GM23338 (cell line): ENCODE results near the gene GUCY1A2. TPM values are rescaled to one million over a fixed set of nuclear protein-coding genes. Genes with fewer than 3 reads are reported as not detected.

Experiments used
- ATAC-seq: fragments of 200-7000 bp; cut with Tn5 transposase; 3 replicates; pipeline ENCODE4 v1.9.1; 2020
- DNase-seq: peaks from one replicate; pipeline ENCODE4 v3.0.0-alpha.2; 2015; ENCODE audit warnings: low spot score
- H2AFZ ChIP-seq: fragments of 200-600 bp; sonication (generic); 2 replicates; pipeline ENCODE4 v1.8.0; 2016; ENCODE audit warnings: antibody characterized with exemption, mild to moderate bottlenecking, moderate library complexity
- H3F3A ChIP-seq: fragments of 200-600 bp; sonication (generic); replicated peaks from 2 replicates; pipeline ENCODE4 v1.8.0; 2017; ENCODE audit warnings: antibody characterized with exemption, mixed run types, low read depth
- H3K27ac ChIP-seq: fragments of 200-600 bp; sonication (generic); 2 replicates; pipeline ENCODE4 v1.6.1; 2016; ENCODE audit warnings: low read depth
- H3K27me3 ChIP-seq: fragments of 200-600 bp; sonication (generic); 2 replicates; pipeline ENCODE4 v1.8.0; 2016; ENCODE audit warnings: mild to moderate bottlenecking, mixed run types, moderate library complexity; ENCODE audit not compliant: insufficient read depth
- H3K36me3 ChIP-seq: fragments of 200-600 bp; sonication (generic); 2 replicates; pipeline ENCODE4 v1.8.0; 2016; ENCODE audit warnings: mild to moderate bottlenecking; ENCODE audit not compliant: insufficient read depth
- H3K4me1 ChIP-seq: fragments of 200-600 bp; sonication (generic); 2 replicates; pipeline ENCODE4 v1.8.0; 2016; ENCODE audit warnings: mild to moderate bottlenecking, moderate library complexity; ENCODE audit not compliant: insufficient read depth
- H3K4me2 ChIP-seq: fragments of 200-600 bp; sonication (generic); 2 replicates; pipeline ENCODE4 v1.7.1; 2017; ENCODE audit warnings: mixed run types
- H3K4me3 ChIP-seq: fragments of 200-600 bp; sonication (generic); 2 replicates; pipeline ENCODE4 v1.6.1; 2016; ENCODE audit warnings: mixed run types
- H3K79me2 ChIP-seq: fragments of 200-600 bp; sonication (generic); replicated peaks from 2 replicates; pipeline ENCODE4 v1.8.0; 2017; ENCODE audit warnings: mild to moderate bottlenecking; ENCODE audit not compliant: insufficient read depth
- H3K9me2 ChIP-seq: fragments of 200-600 bp; sonication (generic); 2 replicates; pipeline ENCODE4 v1.8.0; 2017; ENCODE audit not compliant: insufficient read depth
- H4K20me1 ChIP-seq: fragments of 200-600 bp; sonication (generic); replicated peaks from 2 replicates; pipeline ENCODE4 v1.8.0; 2017; ENCODE audit warnings: mild to moderate bottlenecking; ENCODE audit not compliant: insufficient read depth
- H3K27ac Mint-ChIP-seq: 2 replicates; pipeline ENCODE4 v1.8.0; 2020; ENCODE audit warnings: inconsistent platforms, mild to moderate bottlenecking, moderate library complexity, mixed read lengths
- H3K27me3 Mint-ChIP-seq: 3 replicates; pipeline ENCODE4 v1.8.0; 2022; ENCODE audit warnings: low read depth, mild to moderate bottlenecking, moderate library complexity, mixed read lengths, inconsistent platforms; ENCODE audit not compliant: insufficient read depth, poor library complexity
- H3K36me3 Mint-ChIP-seq: 3 replicates; pipeline ENCODE4 v1.8.0; 2021; ENCODE audit warnings: low read depth, mild to moderate bottlenecking, inconsistent platforms, moderate library complexity, mixed read lengths
- H3K4me1 Mint-ChIP-seq: 3 replicates; pipeline ENCODE4 v1.8.0; 2020; ENCODE audit warnings: mild to moderate bottlenecking, inconsistent platforms, mixed read lengths
- H3K4me3 Mint-ChIP-seq: 3 replicates; pipeline ENCODE4 v1.8.0; 2021; ENCODE audit warnings: moderate library complexity, mild to moderate bottlenecking, inconsistent platforms, mixed read lengths
- H3K9me3 Mint-ChIP-seq: 3 replicates; pipeline ENCODE4 v1.8.0; 2020; ENCODE audit warnings: moderate library complexity, mild to moderate bottlenecking, inconsistent platforms, mixed read lengths
- EZH2phosphoT487 ChIP-seq: fragments of 200-600 bp; sonication (generic); IDR thresholded peaks from one replicate; pipeline ENCODE4 v1.8.1; 2018; ENCODE audit warnings: antibody characterized with exemption; ENCODE audit not compliant: unreplicated experiment
- POLR2AphosphoS5 ChIP-seq: IDR thresholded peaks from 2 replicates; pipeline ENCODE4 v1.6.1; 2016; ENCODE audit warnings: antibody characterized with exemption, low read depth
- REST ChIP-seq: IDR thresholded peaks from one replicate; pipeline ENCODE4 v1.6.1; 2018; ENCODE audit warnings: antibody characterized with exemption; ENCODE audit not compliant: unreplicated experiment
- STAT1 ChIP-seq: IDR thresholded peaks from one replicate; pipeline ENCODE4 v1.6.1; 2016; ENCODE audit warnings: antibody characterized with exemption; ENCODE audit not compliant: unreplicated experiment
- ZNF114 ChIP-seq: fragments of 250-450 bp; sonication (Bioruptor Pico); IDR thresholded peaks from 2 replicates; pipeline ENCODE4 v1.5.0; 2020; ENCODE audit warnings: mild to moderate bottlenecking, moderate library complexity
- ZNF331 ChIP-seq: fragments of 250-450 bp; sonication (Bioruptor Pico); IDR thresholded peaks from 2 replicates; pipeline ENCODE4 v1.5.0; 2020; ENCODE audit warnings: low read depth, mild to moderate bottlenecking, moderate library complexity
- polyA plus RNA-seq: library from polyadenylated mRNA; unstranded; fragments of >200 nt; fragmentation: Nextera tagmentation; extraction: Ambion mirVana; gene quantifications from 2 replicates; pipeline ENCODE4 v1.2.1, GENCODE V29; 2016
- total RNA-seq: library from RNA; depleted of rRNA; stranded (reverse); fragments of >200 nt; shearing (Covaris generic); gene quantifications from 2 replicates; pipeline ENCODE4 v1.2.3, GENCODE V29; 2014
- TF ChIP-seq, protein P1 (sequence below): fragments of 250-450 bp; sonication (Bioruptor Pico); IDR thresholded peaks from 2 replicates; pipeline ENCODE4 v1.5.0; 2020; ENCODE audit warnings: mild to moderate bottlenecking, moderate library complexity
- TF ChIP-seq, protein P2 (sequence below), 2 experiments: fragments of 200-600 bp in 1 of 2; sonication (generic) in 1 of 2; conservative IDR thresholded peaks; 2 replicates each; pipeline versions ENCODE4 v1.5.1 to v1.6.1; 2016 to 2017; ENCODE audit warnings: antibody characterized with exemption in 2 of 2, low read depth in 2 of 2, mild to moderate bottlenecking in 2 of 2, moderate library complexity in 1 of 2

GUCY1A2 gene
- total and polyA plus RNA-seq, 2 experiments from 2014 or later = 0.36 to 1.4 TPM

DNA sequence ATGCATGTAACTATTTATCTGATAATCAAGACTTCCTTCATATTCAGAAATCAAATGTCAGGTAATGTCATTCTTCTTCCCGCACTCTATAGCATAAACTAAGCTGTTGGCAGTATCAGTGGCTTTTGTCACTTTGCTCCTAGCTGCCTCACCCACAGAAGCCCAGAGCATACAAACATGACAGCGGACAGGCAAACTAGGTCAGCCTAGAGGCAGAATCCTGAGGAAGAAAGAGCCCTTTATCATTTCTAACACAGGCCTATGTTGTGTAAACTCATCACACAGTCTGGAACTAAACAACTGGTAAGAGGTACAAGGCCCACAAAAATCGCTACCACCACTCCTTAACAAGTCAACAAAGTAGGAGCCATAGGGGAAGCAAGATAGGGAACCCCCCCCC is 21.0 kb downstream of the GUCY1A2 start (continued):
- TF ChIP-seq, protein P1, sequence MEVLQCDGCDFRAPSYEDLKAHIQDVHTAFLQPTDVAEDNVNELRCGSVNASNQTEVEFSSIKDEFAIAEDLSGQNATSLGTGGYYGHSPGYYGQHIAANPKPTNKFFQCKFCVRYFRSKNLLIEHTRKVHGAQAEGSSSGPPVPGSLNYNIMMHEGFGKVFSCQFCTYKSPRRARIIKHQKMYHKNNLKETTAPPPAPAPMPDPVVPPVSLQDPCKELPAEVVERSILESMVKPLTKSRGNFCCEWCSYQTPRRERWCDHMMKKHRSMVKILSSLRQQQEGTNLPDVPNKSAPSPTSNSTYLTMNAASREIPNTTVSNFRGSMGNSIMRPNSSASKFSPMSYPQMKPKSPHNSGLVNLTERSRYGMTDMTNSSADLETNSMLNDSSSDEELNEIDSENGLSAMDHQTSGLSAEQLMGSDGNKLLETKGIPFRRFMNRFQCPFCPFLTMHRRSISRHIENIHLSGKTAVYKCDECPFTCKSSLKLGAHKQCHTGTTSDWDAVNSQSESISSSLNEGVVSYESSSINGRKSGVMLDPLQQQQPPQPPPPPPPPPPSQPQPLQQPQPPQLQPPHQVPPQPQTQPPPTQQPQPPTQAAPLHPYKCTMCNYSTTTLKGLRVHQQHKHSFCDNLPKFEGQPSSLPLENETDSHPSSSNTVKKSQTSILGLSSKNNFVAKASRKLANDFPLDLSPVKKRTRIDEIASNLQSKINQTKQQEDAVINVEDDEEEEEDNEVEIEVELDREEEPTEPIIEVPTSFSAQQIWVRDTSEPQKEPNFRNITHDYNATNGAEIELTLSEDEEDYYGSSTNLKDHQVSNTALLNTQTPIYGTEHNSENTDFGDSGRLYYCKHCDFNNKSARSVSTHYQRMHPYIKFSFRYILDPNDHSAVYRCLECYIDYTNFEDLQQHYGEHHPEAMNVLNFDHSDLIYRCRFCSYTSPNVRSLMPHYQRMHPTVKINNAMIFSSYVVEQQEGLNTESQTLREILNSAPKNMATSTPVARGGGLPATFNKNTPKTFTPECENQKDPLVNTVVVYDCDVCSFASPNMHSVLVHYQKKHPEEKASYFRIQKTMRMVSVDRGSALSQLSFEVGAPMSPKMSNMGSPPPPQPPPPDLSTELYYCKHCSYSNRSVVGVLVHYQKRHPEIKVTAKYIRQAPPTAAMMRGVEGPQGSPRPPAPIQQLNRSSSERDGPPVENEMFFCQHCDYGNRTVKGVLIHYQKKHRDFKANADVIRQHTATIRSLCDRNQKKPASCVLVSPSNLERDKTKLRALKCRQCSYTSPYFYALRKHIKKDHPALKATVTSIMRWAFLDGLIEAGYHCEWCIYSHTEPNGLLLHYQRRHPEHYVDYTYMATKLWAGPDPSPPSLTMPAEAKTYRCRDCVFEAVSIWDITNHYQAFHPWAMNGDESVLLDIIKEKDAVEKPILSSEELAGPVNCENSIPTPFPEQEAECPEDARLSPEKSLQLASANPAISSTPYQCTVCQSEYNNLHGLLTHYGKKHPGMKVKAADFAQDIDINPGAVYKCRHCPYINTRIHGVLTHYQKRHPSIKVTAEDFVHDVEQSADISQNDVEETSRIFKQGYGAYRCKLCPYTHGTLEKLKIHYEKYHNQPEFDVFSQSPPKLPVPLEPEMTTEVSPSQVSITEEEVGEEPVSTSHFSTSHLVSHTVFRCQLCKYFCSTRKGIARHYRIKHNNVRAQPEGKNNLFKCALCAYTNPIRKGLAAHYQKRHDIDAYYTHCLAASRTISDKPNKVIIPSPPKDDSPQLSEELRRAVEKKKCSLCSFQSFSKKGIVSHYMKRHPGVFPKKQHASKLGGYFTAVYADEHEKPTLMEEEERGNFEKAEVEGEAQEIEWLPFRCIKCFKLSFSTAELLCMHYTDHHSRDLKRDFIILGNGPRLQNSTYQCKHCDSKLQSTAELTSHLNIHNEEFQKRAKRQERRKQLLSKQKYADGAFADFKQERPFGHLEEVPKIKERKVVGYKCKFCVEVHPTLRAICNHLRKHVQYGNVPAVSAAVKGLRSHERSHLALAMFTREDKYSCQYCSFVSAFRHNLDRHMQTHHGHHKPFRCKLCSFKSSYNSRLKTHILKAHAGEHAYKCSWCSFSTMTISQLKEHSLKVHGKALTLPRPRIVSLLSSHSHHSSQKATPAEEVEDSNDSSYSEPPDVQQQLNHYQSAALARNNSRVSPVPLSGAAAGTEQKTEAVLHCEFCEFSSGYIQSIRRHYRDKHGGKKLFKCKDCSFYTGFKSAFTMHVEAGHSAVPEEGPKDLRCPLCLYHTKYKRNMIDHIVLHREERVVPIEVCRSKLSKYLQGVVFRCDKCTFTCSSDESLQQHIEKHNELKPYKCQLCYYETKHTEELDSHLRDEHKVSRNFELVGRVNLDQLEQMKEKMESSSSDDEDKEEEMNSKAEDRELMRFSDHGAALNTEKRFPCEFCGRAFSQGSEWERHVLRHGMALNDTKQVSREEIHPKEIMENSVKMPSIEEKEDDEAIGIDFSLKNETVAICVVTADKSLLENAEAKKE = no peak
- no peak for TF ChIP-seq EZH2phosphoT487
- no peak for TF ChIP-seq ZNF331 (CRISPR knock-in tag)
- no peak for TF ChIP-seq STAT1
- TF ChIP-seq REST = no peak

- DNase-seq (no peak), ATAC-seq (no peak)
- H3K4me3 Mint-ChIP-seq = no peak overlapping the region
- Histone ChIP-seq H3K27ac (no peak overlapping the region), H3K4me3 (no peak overlapping the region), H4K20me1 (no peaks in the 10 kb centered on the region), H3K9me2 (no peaks in the 10 kb centered on the region), H3K27me3 (no peaks in the 10 kb centered on the region), H3K4me2 (no peak overlapping the region), H2AFZ (no peak overlapping the region), H3K79me2 (no peaks in the 10 kb centered on the region), H3F3A (no peaks in the 10 kb centered on the region), H3K36me3 (no peaks in the 10 kb centered on the region), H3K4me1 (no peaks in the 10 kb centered on the region)
- H3K36me3 Mint-ChIP-seq = no peaks in the 10 kb centered on the region
- peaks cover 5% of the 10 kb centered on the region for H3K4me1 Mint-ChIP-seq
- no peak overlapping the region for H3K27ac Mint-ChIP-seq
- H3K27me3 Mint-ChIP-seq = no peaks in the 10 kb centered on the region
- no peaks in the 10 kb centered on the region for H3K9me3 Mint-ChIP-seq
- TF ChIP-seq EZH2phosphoT487 (no peak), ZNF114 (no peak), POLR2AphosphoS5 (no peak), STAT1 (no peak)
- TF ChIP-seq, protein P2, sequence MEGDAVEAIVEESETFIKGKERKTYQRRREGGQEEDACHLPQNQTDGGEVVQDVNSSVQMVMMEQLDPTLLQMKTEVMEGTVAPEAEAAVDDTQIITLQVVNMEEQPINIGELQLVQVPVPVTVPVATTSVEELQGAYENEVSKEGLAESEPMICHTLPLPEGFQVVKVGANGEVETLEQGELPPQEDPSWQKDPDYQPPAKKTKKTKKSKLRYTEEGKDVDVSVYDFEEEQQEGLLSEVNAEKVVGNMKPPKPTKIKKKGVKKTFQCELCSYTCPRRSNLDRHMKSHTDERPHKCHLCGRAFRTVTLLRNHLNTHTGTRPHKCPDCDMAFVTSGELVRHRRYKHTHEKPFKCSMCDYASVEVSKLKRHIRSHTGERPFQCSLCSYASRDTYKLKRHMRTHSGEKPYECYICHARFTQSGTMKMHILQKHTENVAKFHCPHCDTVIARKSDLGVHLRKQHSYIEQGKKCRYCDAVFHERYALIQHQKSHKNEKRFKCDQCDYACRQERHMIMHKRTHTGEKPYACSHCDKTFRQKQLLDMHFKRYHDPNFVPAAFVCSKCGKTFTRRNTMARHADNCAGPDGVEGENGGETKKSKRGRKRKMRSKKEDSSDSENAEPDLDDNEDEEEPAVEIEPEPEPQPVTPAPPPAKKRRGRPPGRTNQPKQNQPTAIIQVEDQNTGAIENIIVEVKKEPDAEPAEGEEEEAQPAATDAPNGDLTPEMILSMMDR (conservative IDR thresholded peaks at IDR 0.05; ENCODE audit: low read depth in 2 of 2) = no peak
Measured at GRCh38 chr11:106996691-106997090, 21.6 kb downstream of the GUCY1A2 start.
